Measurements from ENCODE around the gene SCN5A.

GRCh38 chr3:38634111-38634510 lies 15.4 kb downstream of the SCN5A start:
- TF ChIP-seq, protein P1, sequence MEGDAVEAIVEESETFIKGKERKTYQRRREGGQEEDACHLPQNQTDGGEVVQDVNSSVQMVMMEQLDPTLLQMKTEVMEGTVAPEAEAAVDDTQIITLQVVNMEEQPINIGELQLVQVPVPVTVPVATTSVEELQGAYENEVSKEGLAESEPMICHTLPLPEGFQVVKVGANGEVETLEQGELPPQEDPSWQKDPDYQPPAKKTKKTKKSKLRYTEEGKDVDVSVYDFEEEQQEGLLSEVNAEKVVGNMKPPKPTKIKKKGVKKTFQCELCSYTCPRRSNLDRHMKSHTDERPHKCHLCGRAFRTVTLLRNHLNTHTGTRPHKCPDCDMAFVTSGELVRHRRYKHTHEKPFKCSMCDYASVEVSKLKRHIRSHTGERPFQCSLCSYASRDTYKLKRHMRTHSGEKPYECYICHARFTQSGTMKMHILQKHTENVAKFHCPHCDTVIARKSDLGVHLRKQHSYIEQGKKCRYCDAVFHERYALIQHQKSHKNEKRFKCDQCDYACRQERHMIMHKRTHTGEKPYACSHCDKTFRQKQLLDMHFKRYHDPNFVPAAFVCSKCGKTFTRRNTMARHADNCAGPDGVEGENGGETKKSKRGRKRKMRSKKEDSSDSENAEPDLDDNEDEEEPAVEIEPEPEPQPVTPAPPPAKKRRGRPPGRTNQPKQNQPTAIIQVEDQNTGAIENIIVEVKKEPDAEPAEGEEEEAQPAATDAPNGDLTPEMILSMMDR (IDR thresholded peaks at IDR 0.05), result no peak
- no peak for TF ChIP-seq EZH2 (IDR thresholded peaks at IDR 0.05; ENCODE audit: borderline replicate concordance, insufficient read depth, low read depth, low read length, poor library complexity, severe bottlenecking)
